Cardiac fibroblast (primary cell): Measurements from ENCODE around the gene DPF3.

Experiments
- DNase-seq, 2 donors: peaks; one replicate each; pipeline versions ENCODE4 v3.0.0 to v3.0.0-alpha.2; 2010; ENCODE audit warnings: low read depth in 2 of 2
- H3K4me3 ChIP-seq, 2 donors: replicated peaks in 1 of 2; 1 replicate in 1 of 2; 2 replicates in 1 of 2; pipeline ENCODE4 v1.5.1; 2011; ENCODE audit warnings: low read depth in 2 of 2, low read length in 2 of 2, mild to moderate bottlenecking in 2 of 2, moderate library complexity in 1 of 2
- CTCF ChIP-seq: IDR thresholded peaks from one replicate; pipeline ENCODE4 v1.5.1; 2011; ENCODE audit warnings: low read depth, mild to moderate bottlenecking, low read length, inconsistent platforms

Gene DPF3

DNA sequence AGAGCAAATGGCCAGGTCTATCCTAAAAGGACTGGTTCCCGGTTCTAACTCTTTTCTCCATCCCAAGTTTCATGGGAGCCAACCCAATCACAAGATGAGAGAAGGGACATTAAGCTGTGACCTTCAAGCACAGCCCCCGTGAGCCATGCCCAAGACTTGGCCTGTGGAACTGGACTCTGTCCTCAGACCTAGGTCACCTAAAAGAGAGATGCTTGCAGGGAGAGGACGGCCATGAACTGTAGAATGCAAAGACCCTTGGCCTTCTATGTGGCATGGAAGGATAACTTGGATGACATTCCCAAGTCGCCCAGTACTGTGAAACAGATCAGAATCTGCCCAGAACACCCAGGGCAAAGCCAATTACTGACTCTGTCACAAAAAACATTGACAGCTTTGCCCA is 263.5 kb downstream of the DPF3 start:
- no peak for DNase-seq

GRCh38 chr14:72629534-72629933 is 264.4 kb downstream of the DPF3 start:
- DNase-seq = no peak

More for the DNA sequence above, 263.5 kb downstream of the DPF3 start:
- TF ChIP-seq CTCF = no peak
- no peak overlapping the region for H3K4me3 ChIP-seq

DNA sequence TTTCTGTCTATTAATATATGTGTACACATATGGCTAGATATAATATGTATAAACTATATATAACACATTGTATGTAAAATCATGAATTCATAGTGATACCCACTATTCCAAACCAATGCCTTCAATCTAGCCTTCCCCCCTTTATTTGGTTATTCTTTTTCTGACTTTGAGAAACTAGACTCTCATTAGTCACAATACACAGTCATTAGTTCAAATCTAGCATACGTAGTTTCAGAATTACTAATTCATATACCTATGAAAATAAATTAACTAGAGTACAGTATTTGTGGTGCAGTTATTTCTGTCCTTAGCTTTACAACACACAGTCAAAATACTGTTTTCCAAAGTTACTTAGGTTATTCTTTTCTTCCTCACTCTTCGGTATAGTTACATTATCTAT is 268.2 kb downstream of the DPF3 start:
- no peak overlapping the region for H3K4me3 ChIP-seq
- no peak for TF ChIP-seq CTCF
- DNase-seq = no peak

More at GRCh38 chr14:72629534-72629933, 264.4 kb downstream of the DPF3 start:
- no peak overlapping the region for H3K4me3 ChIP-seq
- no peak for TF ChIP-seq CTCF

GRCh38 chr14:72621387-72622065 is 272.4 kb downstream of the DPF3 start:
- no peak for TF ChIP-seq CTCF
- DNase-seq = no peak
- no peak overlapping the region for H3K4me3 ChIP-seq

- no peak for DNase-seq
- TF ChIP-seq CTCF = no peak
- no peak overlapping the region for H3K4me3 ChIP-seq
These were observed 274.0 kb downstream of the DPF3 start for GRCh38 chr14:72619881-72620280.

DNA sequence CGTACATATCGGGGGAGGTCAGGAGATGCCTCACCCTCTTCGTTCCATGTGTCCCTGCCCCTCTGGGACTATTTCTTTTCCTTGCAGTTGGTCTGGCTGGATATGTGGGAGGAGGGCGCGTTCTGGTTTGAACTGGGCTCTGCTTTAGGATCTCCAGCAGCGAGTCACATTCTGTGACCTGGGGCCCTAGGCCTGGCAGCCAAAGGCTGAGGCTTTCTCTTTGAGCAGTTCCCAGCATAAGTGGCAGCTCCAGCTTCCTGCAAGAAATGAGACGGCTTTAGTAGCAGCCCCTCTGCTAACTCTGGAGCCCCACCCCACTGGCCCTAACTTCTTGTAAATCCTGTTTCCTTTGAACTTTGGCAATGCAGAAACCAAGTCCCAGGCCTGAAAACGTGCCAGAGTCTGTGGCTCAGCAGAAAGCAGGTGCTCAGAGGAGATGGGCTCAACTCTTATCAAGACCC is 274.8 kb downstream of the DPF3 start:
- no peak for DNase-seq
- TF ChIP-seq CTCF = no peak
- no peak overlapping the region for H3K4me3 ChIP-seq

GRCh38 chr14:72618424-72618823 is 275.5 kb downstream of the DPF3 start:
- no peak for TF ChIP-seq CTCF
- DNase-seq = no peak
- no peak overlapping the region for H3K4me3 ChIP-seq
